AG08395 (cell line): ENCODE data around the gene MUSTN1.

Source experiments
- DNase-seq: peaks from one replicate; pipeline ENCODE4 v3.0.0; 2012; ENCODE audit warnings: mixed read lengths, low spot score

MUSTN1 gene

DNA sequence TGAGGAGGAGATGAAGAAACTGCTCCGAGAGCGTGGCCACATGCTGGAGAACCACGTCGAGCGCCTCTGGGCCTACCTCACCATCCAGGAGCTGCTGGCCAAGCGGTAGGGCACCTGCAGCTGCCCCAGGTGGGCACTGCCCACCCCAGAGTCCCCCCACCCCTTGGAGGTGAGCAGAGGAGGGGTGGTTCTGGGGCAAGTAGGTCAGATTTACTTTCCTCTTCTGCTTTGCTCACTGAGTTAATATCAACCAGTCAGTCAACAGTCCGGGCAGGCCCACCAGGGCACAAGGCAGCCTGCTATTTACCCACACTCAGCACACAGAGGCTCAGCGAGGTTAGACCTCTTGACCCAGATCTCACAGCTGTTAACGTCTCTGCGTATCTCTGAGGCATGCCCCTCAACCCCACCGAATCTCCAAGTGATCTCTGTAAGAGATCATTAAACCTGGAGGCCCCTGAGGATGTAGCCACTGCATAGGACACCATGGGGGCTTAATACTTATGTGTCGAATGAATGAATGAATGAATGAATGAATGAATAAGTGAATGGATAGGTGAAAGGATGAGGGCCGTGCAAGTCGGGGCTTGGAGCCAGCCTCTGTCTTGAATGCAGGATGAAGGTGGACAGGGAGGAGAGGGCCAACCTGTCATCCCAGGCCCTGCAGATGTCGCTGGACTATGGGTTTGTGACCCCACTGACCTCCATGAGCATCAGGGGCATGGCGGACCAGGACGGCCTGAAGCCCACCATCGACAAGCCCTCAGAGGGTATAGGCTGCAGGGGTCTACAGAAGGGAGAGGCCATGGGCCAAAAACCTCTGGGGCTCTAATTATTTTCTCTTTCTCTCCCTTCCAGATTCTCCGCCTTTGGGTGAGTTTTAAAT, 48.2 kb downstream of the MUSTN1 start:
- DNase-seq, result no peak

- no peak for DNase-seq
Measured at GRCh38 chr3:52784931-52785590, 49.8 kb downstream of the MUSTN1 start.

DNA sequence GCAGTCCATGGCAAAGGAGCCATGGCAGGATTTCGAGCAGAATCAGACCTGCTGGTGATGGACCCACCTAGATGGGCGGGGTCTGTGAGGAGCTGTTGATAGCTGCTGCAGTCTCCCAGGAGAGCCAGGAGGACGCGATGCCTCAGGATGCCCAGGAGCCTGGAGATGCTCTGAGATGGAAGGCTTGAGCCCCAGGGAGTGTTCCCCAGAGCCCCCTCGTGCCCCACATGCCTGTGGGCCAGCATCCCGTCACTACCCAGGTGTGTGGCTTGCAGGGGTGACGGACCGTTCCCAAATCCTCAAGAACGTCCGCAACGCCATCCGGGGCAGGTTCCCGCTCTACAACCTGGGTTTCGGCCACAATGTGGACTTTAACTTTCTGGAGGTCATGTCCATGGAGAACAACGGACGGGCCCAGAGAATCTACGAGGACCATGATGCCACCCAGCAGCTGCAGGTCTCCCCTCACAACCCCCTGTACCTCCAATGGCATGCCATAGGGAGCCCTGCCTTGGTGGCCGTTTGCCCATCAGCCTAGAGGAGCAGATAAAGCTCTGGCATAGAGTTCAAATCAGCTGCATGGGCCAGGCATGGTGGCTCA, 50.7 kb downstream of the MUSTN1 start:
- DNase-seq, result no peak

- no peak for DNase-seq
Measured at GRCh38 chr3:52783211-52783555, 51.6 kb downstream of the MUSTN1 start.
